Activated naive CD8-positive, alpha-beta T cell treated with anti-CD3 and anti-CD28 coated beads for 36 hours (primary cell): Measurements from ENCODE around the gene WAS. TPM values are rescaled to one million over a fixed set of nuclear protein-coding genes. Genes with fewer than 3 reads are reported as not detected.
A peak's percentile ranks its signal among the peaks of the same experiment; 100 is the strongest.

ENCODE experiments used
- DNase-seq: peaks from one replicate; pipeline ENCODE4 v3.0.0; 2021
- H3K27ac Mint-ChIP-seq: one replicate; pipeline ENCODE4 v1.8.0; 2022; ENCODE audit warnings: mild to moderate bottlenecking, moderate library complexity, mixed read lengths
- H3K27me3 Mint-ChIP-seq: one replicate; pipeline ENCODE4 v1.8.0; 2022; ENCODE audit warnings: mild to moderate bottlenecking, mixed read lengths
- H3K36me3 Mint-ChIP-seq: one replicate; pipeline ENCODE4 v1.8.0; 2021; ENCODE audit warnings: mild to moderate bottlenecking, mixed read lengths
- H3K4me1 Mint-ChIP-seq: one replicate; pipeline ENCODE4 v1.8.0; 2021; ENCODE audit warnings: mixed read lengths
- H3K4me3 Mint-ChIP-seq: one replicate; pipeline ENCODE4 v1.8.0; 2022; ENCODE audit warnings: mild to moderate bottlenecking, moderate library complexity, mixed read lengths
- H3K9me3 Mint-ChIP-seq: one replicate; pipeline ENCODE4 v1.8.0; 2022; ENCODE audit warnings: mixed read lengths
- total RNA-seq, 2 experiments: library from RNA; stranded (reverse); gene quantifications; one replicate each; pipeline ENCODE4 v1.2.3, GENCODE V29; 2021

The WAS gene
- total RNA-seq, 2 experiments from 2014 or later, result 87.8 to 89.8 TPM

GRCh38 chrX:48715072-48715471 is 31.5 kb downstream of the WAS start:
- peaks cover 31% of the 10 kb centered on the region for H3K36me3 Mint-ChIP-seq
- H3K27ac Mint-ChIP-seq, result peak overlapping the region; percentile 47
- no peaks in the 10 kb centered on the region for H3K27me3 Mint-ChIP-seq
- peaks cover 19% of the 10 kb centered on the region for H3K9me3 Mint-ChIP-seq
- no peak overlapping the region for H3K4me3 Mint-ChIP-seq
- H3K4me1 Mint-ChIP-seq, result peaks cover 71% of the 10 kb centered on the region
- no peak for DNase-seq

GRCh38 chrX:48715876-48716502 is 32.4 kb downstream of the WAS start:
- no peak overlapping the region for H3K4me3 Mint-ChIP-seq
- no peaks in the 10 kb centered on the region for H3K27me3 Mint-ChIP-seq
- H3K36me3 Mint-ChIP-seq, result peaks cover 30% of the 10 kb centered on the region
- H3K27ac Mint-ChIP-seq, result peak overlapping the region; percentile 22
- no peak for DNase-seq
- peaks cover 64% of the 10 kb centered on the region for H3K4me1 Mint-ChIP-seq
- peaks cover 19% of the 10 kb centered on the region for H3K9me3 Mint-ChIP-seq

- no peak for DNase-seq
- H3K27ac Mint-ChIP-seq, result no peak overlapping the region
- peaks cover 11% of the 10 kb centered on the region for H3K36me3 Mint-ChIP-seq
- H3K4me1 Mint-ChIP-seq, result peaks cover 28% of the 10 kb centered on the region
- H3K4me3 Mint-ChIP-seq, result no peak overlapping the region
- peaks cover 10% of the 10 kb centered on the region for H3K9me3 Mint-ChIP-seq
- no peaks in the 10 kb centered on the region for H3K27me3 Mint-ChIP-seq
These were observed 36.4 kb downstream of the WAS start for GRCh38 chrX:48719958-48720357.

GRCh38 chrX:48720577-48721250 is 37.1 kb downstream of the WAS start:
- DNase-seq, result no peak
- H3K36me3 Mint-ChIP-seq, result peaks cover 13% of the 10 kb centered on the region
- H3K4me1 Mint-ChIP-seq, result peaks cover 24% of the 10 kb centered on the region

GRCh38 chrX:48721916-48722315 is 38.3 kb downstream of the WAS start:
- Mint-ChIP-seq H3K4me3 (no peak overlapping the region), H3K36me3 (peaks cover 18% of the 10 kb centered on the region), H3K4me1 (peaks cover 23% of the 10 kb centered on the region), H3K27ac (no peak overlapping the region), H3K27me3 (no peaks in the 10 kb centered on the region), H3K9me3 (peaks cover 6% of the 10 kb centered on the region)
- no peak for DNase-seq

More at GRCh38 chrX:48720577-48721250, 37.1 kb downstream of the WAS start:
- peaks cover 10% of the 10 kb centered on the region for H3K9me3 Mint-ChIP-seq
- no peak overlapping the region for H3K27ac Mint-ChIP-seq
- H3K4me3 Mint-ChIP-seq, result no peak overlapping the region
- H3K27me3 Mint-ChIP-seq, result no peaks in the 10 kb centered on the region

- Mint-ChIP-seq H3K27me3 (no peaks in the 10 kb centered on the region), H3K27ac (no peak overlapping the region), H3K36me3 (peaks cover 20% of the 10 kb centered on the region), H3K4me1 (peaks cover 16% of the 10 kb centered on the region), H3K4me3 (no peak overlapping the region), H3K9me3 (peaks cover 22% of the 10 kb centered on the region)
- no peak for DNase-seq
These were observed 43.0 kb downstream of the WAS start for GRCh38 chrX:48726596-48726995.

GRCh38 chrX:48728653-48729052 is 45.1 kb downstream of the WAS start:
- H3K27ac Mint-ChIP-seq, result no peak overlapping the region
- H3K4me3 Mint-ChIP-seq, result no peak overlapping the region
- peaks cover 14% of the 10 kb centered on the region for H3K4me1 Mint-ChIP-seq
- no peaks in the 10 kb centered on the region for H3K27me3 Mint-ChIP-seq
- H3K36me3 Mint-ChIP-seq, result peaks cover 18% of the 10 kb centered on the region
- peaks cover 22% of the 10 kb centered on the region for H3K9me3 Mint-ChIP-seq
- no peak for DNase-seq

- H3K4me3 Mint-ChIP-seq, result peak overlapping the region; percentile 88
- no peak for DNase-seq
- peak overlapping the region; percentile 93 for H3K27ac Mint-ChIP-seq
- no peaks in the 10 kb centered on the region for H3K9me3 Mint-ChIP-seq
- H3K36me3 Mint-ChIP-seq, result no peaks in the 10 kb centered on the region
- H3K4me1 Mint-ChIP-seq, result peaks cover 15% of the 10 kb centered on the region
- H3K27me3 Mint-ChIP-seq, result no peaks in the 10 kb centered on the region
These were observed 52.7 kb downstream of the WAS start for GRCh38 chrX:48736303-48736702.

GRCh38 chrX:48736878-48737212 is 53.2 kb downstream of the WAS start:
- Mint-ChIP-seq H3K27ac (peak overlapping the region; percentile 93), H3K9me3 (no peaks in the 10 kb centered on the region), H3K27me3 (no peaks in the 10 kb centered on the region), H3K4me1 (peaks cover 15% of the 10 kb centered on the region), H3K4me3 (peak overlapping the region; percentile 88), H3K36me3 (no peaks in the 10 kb centered on the region)
- no peak for DNase-seq

GRCh38 chrX:48737213-48737938 is 53.8 kb downstream of the WAS start:
- DNase-seq, result peak; percentile 88
- Mint-ChIP-seq H3K4me1 (peaks cover 15% of the 10 kb centered on the region), H3K9me3 (no peaks in the 10 kb centered on the region), H3K27me3 (no peaks in the 10 kb centered on the region), H3K36me3 (no peaks in the 10 kb centered on the region), H3K27ac (peak overlapping the region; percentile 93), H3K4me3 (peak overlapping the region; percentile 88)

GRCh38 chrX:48737940-48738339 is 54.3 kb downstream of the WAS start:
- H3K27ac Mint-ChIP-seq, result peak overlapping the region; percentile 93
- peaks cover 15% of the 10 kb centered on the region for H3K4me1 Mint-ChIP-seq
- H3K36me3 Mint-ChIP-seq, result no peaks in the 10 kb centered on the region
- H3K27me3 Mint-ChIP-seq, result no peaks in the 10 kb centered on the region
- peak overlapping the region; percentile 88 for H3K4me3 Mint-ChIP-seq
- H3K9me3 Mint-ChIP-seq, result no peaks in the 10 kb centered on the region
- DNase-seq, result no peak

Other genes starting within 250 kb of the WAS start
- 100 to 1,000 TPM; 146 to 156 TPM for gene SLC38A5, start 213.5 kb upstream of the WAS start, total RNA-seq
- gene FTSJ1, start 207.6 kb upstream of the WAS start, total RNA-seq, result 10 to 100 TPM; 98.7 to 98.8 TPM
- gene PORCN, start 174.8 kb upstream of the WAS start, total RNA-seq, result 10 to 100 TPM; 11.0 to 11.9 TPM
- 100 to 1,000 TPM; 165 to 169 TPM for gene EBP, start 162.0 kb upstream of the WAS start, total RNA-seq
- 10 to 100 TPM; 12.1 to 12.9 TPM for gene TBC1D25, start 144.1 kb upstream of the WAS start, total RNA-seq
- gene RBM3, start 109.3 kb upstream of the WAS start, total RNA-seq, result 100 to 1,000 TPM; 255 to 258 TPM
- 10 to 100 TPM; 32.6 to 40.6 TPM for gene WDR13, start 86.3 kb upstream of the WAS start, total RNA-seq
- 10 to 100 TPM; 31.9 to 32.8 TPM for gene SUV39H1, start 12.9 kb downstream of the WAS start, total RNA-seq
- gene GLOD5, start 77.9 kb downstream of the WAS start, total RNA-seq, result not detected
- gene GATA1, start 102.8 kb downstream of the WAS start, total RNA-seq, result not detected
- gene HDAC6, start 118.3 kb downstream of the WAS start, total RNA-seq, result 10 to 100 TPM; 45.3 to 50.0 TPM
- under 1 TPM; 0.54 to 0.70 TPM for gene ERAS, start 142.7 kb downstream of the WAS start, total RNA-seq
- gene PCSK1N, start 151.8 kb downstream of the WAS start, total RNA-seq, result 1 to 10 TPM; 1.4 to 1.8 TPM
- gene TIMM17B, start 214.0 kb downstream of the WAS start, total RNA-seq, result 10 to 100 TPM; 57.8 to 60.5 TPM
- 10 to 100 TPM; 84.3 to 85.7 TPM for gene PQBP1, start 214.1 kb downstream of the WAS start, total RNA-seq
- 10 to 100 TPM; 20.8 to 24.0 TPM for gene SLC35A2, start 227.8 kb downstream of the WAS start, total RNA-seq
- gene PIM2, start 235.2 kb downstream of the WAS start, total RNA-seq, result 100 to 1,000 TPM; 213 to 219 TPM